ENCODE data around the gene POU1F1. TPM values are rescaled to one million over a fixed set of nuclear protein-coding genes. Genes with fewer than 3 reads are reported as not detected.

POU1F1 gene
- total RNA-seq, 2 donors from 2014 or later = not detected

GRCh38 chr3:87318617-87319021 lies 42.2 kb upstream of the POU1F1 start:
- Mint-ChIP-seq H3K27ac (no peak overlapping the region), H3K9me3 (no peaks in the 10 kb centered on the region), H3K4me1 (peaks cover 5% of the 10 kb centered on the region), H3K27me3 (ENCODE audit: insufficient read depth) (no peaks in the 10 kb centered on the region), H3K36me3 (ENCODE audit: low read depth) (no peaks in the 10 kb centered on the region), H3K4me3 (no peak overlapping the region)
- H3K9me3 ChIP-seq (ENCODE audit: control insufficient read depth, low read length) = no peaks in the 10 kb centered on the region
- DNase-seq = no peak
- no peak for TF ChIP-seq CTCF (conservative IDR thresholded peaks at IDR 0.05)
- H3K9ac ChIP-seq (ENCODE audit: extremely low read depth, low read length, poor library complexity, severe bottlenecking) = no peak overlapping the region
- no peaks in the 10 kb centered on the region for H3K36me3 ChIP-seq (ENCODE audit: control insufficient read depth, insufficient read depth, low read length)
- no peaks in the 10 kb centered on the region for H3K27me3 ChIP-seq (ENCODE audit: control insufficient read depth, insufficient read depth, low read length, poor library complexity, severe bottlenecking)
- 90 to 100% methylated on average over 1 to 2 of the region's 2 CpGs for WGBS, 2 experiments (ENCODE audit: insufficient coverage in 1 of 2, insufficient read length in 1 of 2)
- H3K4me1 ChIP-seq (ENCODE audit: control insufficient read depth, insufficient read depth, low read length) = no peaks in the 10 kb centered on the region
- H3K27ac ChIP-seq (ENCODE audit: low read depth, low read length) = no peak overlapping the region
- H3K4me3 ChIP-seq (ENCODE audit: low read length) = no peak overlapping the region

- Histone ChIP-seq H3K36me3 (ENCODE audit: control insufficient read depth, insufficient read depth, low read length) (no peaks in the 10 kb centered on the region), H3K9me3 (ENCODE audit: control insufficient read depth, low read length) (no peaks in the 10 kb centered on the region), H3K4me3 (ENCODE audit: low read length) (no peak overlapping the region), H3K4me1 (ENCODE audit: control insufficient read depth, insufficient read depth, low read length) (no peaks in the 10 kb centered on the region), H3K27me3 (ENCODE audit: control insufficient read depth, insufficient read depth, low read length, poor library complexity, severe bottlenecking) (no peaks in the 10 kb centered on the region), H3K27ac (ENCODE audit: low read depth, low read length) (no peak overlapping the region), H3K9ac (ENCODE audit: extremely low read depth, low read length, poor library complexity, severe bottlenecking) (no peak overlapping the region)
- no peaks in the 10 kb centered on the region for H3K27me3 Mint-ChIP-seq (ENCODE audit: insufficient read depth)
- peaks cover 5% of the 10 kb centered on the region for H3K4me1 Mint-ChIP-seq
- TF ChIP-seq CTCF (conservative IDR thresholded peaks at IDR 0.05) = no peak
- no peak overlapping the region for H3K27ac Mint-ChIP-seq
- no peaks in the 10 kb centered on the region for H3K9me3 Mint-ChIP-seq
- no peak for DNase-seq
- H3K4me3 Mint-ChIP-seq = no peak overlapping the region
- 44% methylated on average over 2 of the region's 4 CpGs; no CpG with 5 or more reads in 1 of the 2 experiments for WGBS, 2 experiments (ENCODE audit: insufficient coverage in 1 of 2, insufficient read length in 1 of 2)
- H3K36me3 Mint-ChIP-seq (ENCODE audit: low read depth) = no peaks in the 10 kb centered on the region
These were observed 41.4 kb upstream of the POU1F1 start for GRCh38 chr3:87317779-87318178.

DNA sequence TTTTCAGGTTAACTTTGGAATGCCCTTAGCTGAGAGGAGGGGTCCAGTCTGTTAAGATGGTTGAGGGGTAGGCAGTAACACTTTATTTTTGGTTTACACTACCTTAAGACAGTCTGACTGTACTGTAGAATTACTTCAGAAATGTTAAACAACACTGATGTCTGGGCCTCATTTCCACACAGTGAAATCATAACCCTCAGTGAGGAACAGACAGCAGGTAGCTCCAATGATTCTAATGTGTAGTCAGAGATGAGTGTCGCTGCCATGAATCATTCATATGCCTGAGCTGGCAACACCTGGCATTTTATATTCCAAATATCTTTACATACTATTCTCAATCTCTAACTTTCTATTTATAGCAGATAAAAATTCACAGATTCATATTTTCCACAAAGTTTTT lies 37.3 kb upstream of the POU1F1 start:
- Histone ChIP-seq H3K4me3 (ENCODE audit: low read length) (no peak overlapping the region), H3K27ac (ENCODE audit: low read depth, low read length) (no peak overlapping the region), H3K36me3 (ENCODE audit: control insufficient read depth, insufficient read depth, low read length) (no peaks in the 10 kb centered on the region), H3K4me1 (ENCODE audit: control insufficient read depth, insufficient read depth, low read length) (no peaks in the 10 kb centered on the region), H3K9ac (ENCODE audit: extremely low read depth, low read length, poor library complexity, severe bottlenecking) (no peak overlapping the region), H3K27me3 (ENCODE audit: control insufficient read depth, insufficient read depth, low read length, poor library complexity, severe bottlenecking) (no peaks in the 10 kb centered on the region), H3K9me3 (ENCODE audit: control insufficient read depth, low read length) (no peaks in the 10 kb centered on the region)
- H3K4me3 Mint-ChIP-seq = no peak overlapping the region
- no peaks in the 10 kb centered on the region for H3K27me3 Mint-ChIP-seq (ENCODE audit: insufficient read depth)
- no peaks in the 10 kb centered on the region for H3K9me3 Mint-ChIP-seq
- no peak for TF ChIP-seq CTCF (conservative IDR thresholded peaks at IDR 0.05)
- WGBS, 2 experiments (ENCODE audit: insufficient coverage in 1 of 2, insufficient read length in 1 of 2) = 93% methylated on average over 1 of the region's 1 CpG; no CpG with 5 or more reads in 1 of the 2 experiments
- no peaks in the 10 kb centered on the region for H3K4me1 Mint-ChIP-seq
- DNase-seq = no peak
- no peaks in the 10 kb centered on the region for H3K36me3 Mint-ChIP-seq (ENCODE audit: low read depth)
- H3K27ac Mint-ChIP-seq = no peak overlapping the region
